Pancreas (tissue), 10 donors: ENCODE data around the gene RSPO3. TPM values are rescaled to one million over a fixed set of nuclear protein-coding genes. Genes with fewer than 3 reads are reported as not detected.

Source experiments
- ATAC-seq, 4 donors: fragments of 200-7000 bp; cut with Tn5 transposase; one replicate each; pipeline versions ENCODE4 v1.8.0 to v1.9.1; 2020; ENCODE audit warnings: mild to moderate bottlenecking in 4 of 4, moderate library complexity in 4 of 4
- DNase-seq, 6 donors: peaks; one replicate each; pipeline ENCODE4 v3.0.0-alpha.2; 2020
- FAIRE-seq: peaks from 2 replicates; lab custom pipeline; 2012; peaks lifted over from hg19 to GRCh38; lab: Jason Lieb, UNC
- H3K27ac ChIP-seq, 4 donors: fragments of 200-600 bp; sonication (generic); 1 replicate in 3 of 4; 2 replicates in 1 of 4; pipeline versions ENCODE4 v1.5.0 to v1.8.0; 2020
- H3K27me3 ChIP-seq, 4 donors: fragments of 200-600 bp; one replicate each; pipeline ENCODE4 v1.8.0; 2021
- H3K36me3 ChIP-seq, 3 donors: fragments of 200-600 bp; sonication (generic) in 1 of 3; one replicate each; pipeline versions ENCODE4 v1.5.0 to v1.8.0; 2020 to 2021
- H3K4me1 ChIP-seq, 3 donors: fragments of 200-600 bp; one replicate each; pipeline ENCODE4 v1.8.0; 2021
- H3K4me3 ChIP-seq, 4 donors: fragments of 200-600 bp; sonication (generic) in 2 of 4; one replicate each; pipeline versions ENCODE4 v1.5.0 to v1.8.0; 2020 to 2021
- H3K9me3 ChIP-seq, 4 donors: fragments of 200-600 bp; one replicate each; pipeline ENCODE4 v1.8.0; 2021
- CTCF ChIP-seq, 4 donors: fragments of 200-600 bp; sonication (generic) in 3 of 4; IDR thresholded peaks; one replicate each; pipeline versions ENCODE4 v1.5.0 to v1.8.0; 2021; ENCODE audit warnings: antibody characterized with exemption in 4 of 4
- WGBS, 2 donors: extraction: QIAGEN DNeasy Blood & Tissue Kit; methylation state at CpG; one replicate each; pipeline ENCODE4 v1.1.7; 2013; 5-methylcytosine and 5-hydroxymethylcytosine counted together
- intact Hi-C, 3 donors: fragments of 100-400 bp; cut with DNase I; formaldehyde crosslinking; loops; one replicate each; pipeline versions ENCODE4 v1.11.1 to v1.14.2; 2022
- polyA plus RNA-seq, 2 donors: library from polyadenylated mRNA; stranded (reverse); fragments of 200-250 nt; gene quantifications; one replicate each; pipeline ENCODE4 v1.2.3, GENCODE V29; 2013
- total RNA-seq, 6 donors: library from RNA; stranded (reverse); fragmentation: NEBNext Ultra II Directional in 4 of 6; extraction: Animal tissue kit (Norgen Biotek cat#: 25700) in 4 of 6; gene quantifications; one replicate each; pipeline versions ENCODE4 v1.2.1 to v1.2.4, GENCODE V29; 2021 to 2023
- donor health status: healthy with polysubstance abuse.
- donor health status: DM: no; HTN: no; CAD: no; lungs with moderate emphysema.
- donor health status: DM: no; HTN: no; CAD: no.
- donor health status: control.
- donor health status: control.
- donor health status: Bipolar disorder and iron deficiency.
- donor health status: DM: yes; HTN: yes; CAD: no.
- donor health status: DM: no; HTN: no; CAD: no.
- donor health status: DM: no; HTN: no; CAD: no.
- donor health status: DM: yes; HTN: yes; CAD: no.

The RSPO3 gene
- total and polyA plus RNA-seq, 8 donors = 0.14 to 2.3 (median 0.96) TPM

GRCh38 chr6:127103482-127103881, 15.0 kb upstream of the RSPO3 start:
- H3K4me3 ChIP-seq = no peak overlapping the region
- DNase-seq (no peak), ATAC-seq (no peak), FAIRE-seq (no peak)
- H3K4me1 ChIP-seq = no peaks in the 10 kb centered on the region
- no peak overlapping the region for H3K27ac ChIP-seq
- no peaks in the 10 kb centered on the region for H3K27me3 ChIP-seq
- intact Hi-C loops = no loop called here
- H3K36me3 ChIP-seq = no peaks in the 10 kb centered on the region
- no peaks in the 10 kb centered on the region for H3K9me3 ChIP-seq
- no peak for TF ChIP-seq CTCF (IDR thresholded peaks at IDR 0.05)
- 29 to 52% methylated on average over 2 of the region's 2 CpGs for WGBS, 2 donors

- no peak overlapping the region for H3K4me3 ChIP-seq
- no peaks in the 10 kb centered on the region for H3K4me1 ChIP-seq
- H3K27me3 ChIP-seq = no peaks in the 10 kb centered on the region
- H3K36me3 ChIP-seq = no peaks in the 10 kb centered on the region
- no peaks in the 10 kb centered on the region for H3K9me3 ChIP-seq
- ATAC-seq (no peak), FAIRE-seq (no peak), DNase-seq (no peak)
- TF ChIP-seq CTCF (IDR thresholded peaks at IDR 0.05) = no peak
- H3K27ac ChIP-seq = no peak overlapping the region
- intact Hi-C loops = no loop called here
Measured at GRCh38 chr6:127107916-127108315, 10.6 kb upstream of the RSPO3 start.

- FAIRE-seq = no peak
- intact Hi-C loops = no loop called here
- no peak for DNase-seq
- Histone ChIP-seq H3K27ac (no peak overlapping the region), H3K4me1 (no peaks in the 10 kb centered on the region), H3K36me3 (no peaks in the 10 kb centered on the region), H3K27me3 (no peaks in the 10 kb centered on the region), H3K9me3 (no peaks in the 10 kb centered on the region), H3K4me3 (no peak overlapping the region)
- 75 to 88% methylated on average over 3 of the region's 3 CpGs for WGBS, 2 donors
- ATAC-seq = no peak
- no peak for TF ChIP-seq CTCF (IDR thresholded peaks at IDR 0.05)
Measured at GRCh38 chr6:127110712-127111111, 7.8 kb upstream of the RSPO3 start.

- intact Hi-C loops = no loop called here
- Histone ChIP-seq H3K27me3 (no peaks in the 10 kb centered on the region), H3K36me3 (no peaks in the 10 kb centered on the region), H3K4me3 (no peak overlapping the region), H3K4me1 (no peaks in the 10 kb centered on the region), H3K27ac (no peak overlapping the region), H3K9me3 (no peaks in the 10 kb centered on the region)
- no peak for TF ChIP-seq CTCF (IDR thresholded peaks at IDR 0.05)
- FAIRE-seq (no peak), ATAC-seq (no peak), DNase-seq (no peak)
- WGBS, 2 donors = 72 to 85% methylated on average over 4 of the region's 4 CpGs
Measured at GRCh38 chr6:127111526-127111925, 6.9 kb upstream of the RSPO3 start.

- FAIRE-seq (no peak), ATAC-seq (no peak), DNase-seq (no peak)
- intact Hi-C loops = no loop called here
- Histone ChIP-seq H3K27me3 (peaks cover 0 to 2% (median 0%) of the 10 kb centered on the region in 4 donors), H3K9me3 (no peaks in the 10 kb centered on the region), H3K27ac (no peak overlapping the region), H3K36me3 (no peaks in the 10 kb centered on the region), H3K4me3 (no peak overlapping the region), H3K4me1 (no peaks in the 10 kb centered on the region)
- 27 to 35% methylated on average over 1 of the region's 1 CpG for WGBS, 2 donors
- TF ChIP-seq CTCF (IDR thresholded peaks at IDR 0.05) = no peak
Measured at GRCh38 chr6:127114214-127114760, 4.2 kb upstream of the RSPO3 start.
